ENCODE data around the gene NRIP1.

- no peak for TF ChIP-seq EP300 (IDR thresholded peaks at IDR 0.05)
- TF ChIP-seq CTCF (IDR thresholded peaks at IDR 0.05) = no peak
- TF ChIP-seq POLR2A (IDR thresholded peaks at IDR 0.05) = no peak
- no peak for TF ChIP-seq POLR2AphosphoS5 (IDR thresholded peaks at IDR 0.05)
Observed at GRCh38 chr21:15053500-15053899, 11.3 kb downstream of the NRIP1 start.

All from suprapubic skin (tissue), 4 donors.